Ovary (tissue), 3 donors: ENCODE results near the gene CACNA1E.

Source experiments
- POLR2A ChIP-seq: fragments of 450-650 bp; IDR thresholded peaks from one replicate; pipeline ENCODE4 v1.6.1; 2017; ENCODE audit warnings: antibody characterized with exemption, mild to moderate bottlenecking, moderate library complexity
- TF ChIP-seq, protein P1 (sequence below), 3 donors: fragments of 450-650 bp in 2 of 3; fragments of 200-600 bp in 1 of 3; IDR thresholded peaks; one replicate each; pipeline versions ENCODE4 v1.5.1 to v1.8.0; 2016 to 2022; ENCODE audit warnings: antibody characterized with exemption in 3 of 3, mild to moderate bottlenecking in 1 of 3
- donor health status: DM: no; HTN: no; CAD: no.

DNA sequence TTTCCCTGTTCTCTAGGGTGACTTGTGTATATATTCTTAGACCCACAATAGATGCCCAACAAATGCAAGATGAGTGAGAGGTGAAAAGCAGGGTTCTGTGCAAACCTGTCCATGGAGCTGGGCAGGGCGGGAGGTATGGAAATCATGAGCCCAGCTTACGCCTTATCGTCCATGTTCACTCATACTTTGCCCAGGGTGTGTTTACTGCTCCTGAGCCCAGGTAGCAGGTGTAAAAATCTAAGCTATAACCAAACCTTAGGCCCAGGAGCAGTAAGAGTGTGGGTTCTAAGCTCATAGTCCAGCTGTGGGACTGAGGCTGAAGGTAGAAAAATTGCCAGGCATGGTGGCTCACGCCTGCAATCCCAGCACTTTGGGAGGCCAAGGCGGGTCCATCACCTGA, 48.1 kb downstream of the CACNA1E start:
- TF ChIP-seq, protein P1, sequence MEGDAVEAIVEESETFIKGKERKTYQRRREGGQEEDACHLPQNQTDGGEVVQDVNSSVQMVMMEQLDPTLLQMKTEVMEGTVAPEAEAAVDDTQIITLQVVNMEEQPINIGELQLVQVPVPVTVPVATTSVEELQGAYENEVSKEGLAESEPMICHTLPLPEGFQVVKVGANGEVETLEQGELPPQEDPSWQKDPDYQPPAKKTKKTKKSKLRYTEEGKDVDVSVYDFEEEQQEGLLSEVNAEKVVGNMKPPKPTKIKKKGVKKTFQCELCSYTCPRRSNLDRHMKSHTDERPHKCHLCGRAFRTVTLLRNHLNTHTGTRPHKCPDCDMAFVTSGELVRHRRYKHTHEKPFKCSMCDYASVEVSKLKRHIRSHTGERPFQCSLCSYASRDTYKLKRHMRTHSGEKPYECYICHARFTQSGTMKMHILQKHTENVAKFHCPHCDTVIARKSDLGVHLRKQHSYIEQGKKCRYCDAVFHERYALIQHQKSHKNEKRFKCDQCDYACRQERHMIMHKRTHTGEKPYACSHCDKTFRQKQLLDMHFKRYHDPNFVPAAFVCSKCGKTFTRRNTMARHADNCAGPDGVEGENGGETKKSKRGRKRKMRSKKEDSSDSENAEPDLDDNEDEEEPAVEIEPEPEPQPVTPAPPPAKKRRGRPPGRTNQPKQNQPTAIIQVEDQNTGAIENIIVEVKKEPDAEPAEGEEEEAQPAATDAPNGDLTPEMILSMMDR (IDR thresholded peaks at IDR 0.05), result no peak
- TF ChIP-seq POLR2A, result no peak
